KG1 (cell line): ENCODE measurements around the gene ANKRD63.

Experiments
- DNase-seq: peaks from one replicate; lab custom pipeline; 2025; lab: John Stamatoyannopoulos, UW

The ANKRD63 gene

GRCh38 chr15:40279437-40280141, 3.3 kb downstream of the ANKRD63 start:
- DNase-seq = peak; percentile 8

- DNase-seq = no peak
These were observed 4.8 kb downstream of the ANKRD63 start for GRCh38 chr15:40278026-40278425.

DNA sequence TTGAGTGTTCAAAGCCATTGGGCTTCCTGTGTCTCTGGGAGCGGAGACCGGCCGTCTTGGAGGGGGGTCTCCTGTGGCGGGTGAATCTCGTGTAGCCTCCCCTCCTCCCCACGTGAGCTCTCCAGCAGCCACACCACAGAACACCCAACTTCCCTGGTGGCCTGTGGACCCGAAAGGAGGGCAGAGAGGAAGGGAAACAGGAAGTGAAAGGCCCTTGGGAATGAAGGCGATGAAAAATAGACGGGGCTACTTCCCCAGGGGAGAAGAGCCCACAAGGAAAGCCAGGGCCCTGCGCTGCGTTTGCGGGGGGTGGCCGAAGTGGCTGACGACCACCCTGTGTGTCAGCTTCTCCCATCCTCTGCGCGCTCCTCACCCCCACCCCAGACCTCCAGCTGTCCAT, 5.4 kb downstream of the ANKRD63 start:
- DNase-seq = no peak

DNA sequence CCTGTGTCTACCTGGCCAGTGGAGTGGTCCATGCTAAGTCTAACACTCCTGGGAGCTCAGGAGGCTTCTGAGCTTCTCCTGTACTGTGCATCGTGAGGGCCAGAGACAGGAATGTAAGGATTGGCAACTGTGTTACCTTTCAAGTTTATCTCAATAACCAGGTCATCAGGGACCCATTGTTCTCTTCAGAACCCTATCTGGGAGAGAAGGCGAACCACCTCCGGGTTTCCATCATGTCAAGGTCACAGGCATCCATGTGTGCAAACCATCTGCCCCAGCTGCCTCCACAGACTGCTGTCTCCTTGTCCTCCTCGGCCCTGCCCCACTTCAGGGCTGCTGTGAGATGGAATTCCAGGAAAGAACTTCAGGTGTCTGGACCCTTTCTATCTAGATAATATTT, 5.9 kb downstream of the ANKRD63 start:
- no peak for DNase-seq

- no peak for DNase-seq
These were observed 6.9 kb downstream of the ANKRD63 start for GRCh38 chr15:40275954-40276353.

DNA sequence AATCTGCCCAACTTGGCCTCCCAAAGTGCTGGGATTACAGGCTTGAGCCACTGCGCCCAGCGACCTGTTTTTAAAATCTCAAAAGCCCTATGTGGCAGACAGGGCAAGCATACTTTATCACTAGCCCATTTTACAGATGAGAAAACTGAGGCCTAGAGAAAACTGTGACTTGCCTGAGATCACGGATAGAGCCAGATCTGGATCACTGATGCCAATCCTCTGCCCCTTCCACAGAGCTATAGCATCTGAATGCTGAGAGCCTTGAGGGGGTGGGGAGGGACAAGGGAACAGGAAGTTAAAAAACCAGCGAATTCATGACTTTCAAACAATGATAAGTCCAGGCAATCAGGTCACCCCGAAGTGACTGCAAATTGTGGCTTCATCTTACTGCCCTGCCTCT, 7.3 kb downstream of the ANKRD63 start:
- no peak for DNase-seq

DNA sequence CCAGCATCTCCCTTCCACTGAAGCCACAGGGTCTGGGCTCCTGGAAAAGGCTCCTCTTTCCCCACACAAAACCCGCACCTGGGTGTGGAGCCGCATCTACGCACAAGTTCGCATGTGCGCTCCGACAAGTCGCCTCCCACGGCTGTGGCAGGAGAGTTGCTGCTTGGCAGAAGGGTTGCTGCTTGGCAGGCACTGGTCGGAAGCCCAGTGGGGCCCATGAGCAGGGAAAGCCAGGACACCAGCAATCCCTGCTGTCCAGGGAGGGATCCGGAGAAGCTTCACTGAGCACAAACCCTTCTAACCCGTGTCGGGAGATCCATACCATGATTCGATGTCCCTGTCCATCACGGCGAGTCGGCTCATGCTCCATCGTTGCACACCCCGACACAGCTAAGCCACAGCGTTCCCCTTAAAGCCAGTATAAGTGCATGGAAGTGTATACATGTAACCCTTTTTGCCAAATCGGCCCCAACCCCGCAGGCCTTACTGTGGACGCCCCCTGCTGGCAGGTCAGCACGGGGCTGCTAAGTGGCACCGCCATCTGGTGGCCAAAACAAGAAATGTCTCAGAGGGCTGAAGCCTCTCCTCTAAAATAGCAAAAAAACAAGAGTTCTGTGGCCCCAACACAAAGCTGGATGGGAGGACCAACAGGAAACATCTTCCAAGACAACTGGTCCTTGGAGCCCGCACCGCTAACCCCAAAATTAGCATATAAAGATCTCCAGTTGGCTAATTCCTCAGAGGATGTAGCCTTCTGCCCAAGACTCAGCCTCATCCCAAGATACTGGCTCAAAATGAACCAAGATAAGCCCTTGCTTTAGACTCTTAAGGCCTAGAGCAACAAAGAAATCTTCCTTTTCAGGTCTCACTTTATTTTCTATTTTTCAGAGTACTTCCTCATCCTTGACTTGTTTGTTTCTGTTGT, 8.3 kb downstream of the ANKRD63 start:
- DNase-seq = peak; percentile 76

DNA sequence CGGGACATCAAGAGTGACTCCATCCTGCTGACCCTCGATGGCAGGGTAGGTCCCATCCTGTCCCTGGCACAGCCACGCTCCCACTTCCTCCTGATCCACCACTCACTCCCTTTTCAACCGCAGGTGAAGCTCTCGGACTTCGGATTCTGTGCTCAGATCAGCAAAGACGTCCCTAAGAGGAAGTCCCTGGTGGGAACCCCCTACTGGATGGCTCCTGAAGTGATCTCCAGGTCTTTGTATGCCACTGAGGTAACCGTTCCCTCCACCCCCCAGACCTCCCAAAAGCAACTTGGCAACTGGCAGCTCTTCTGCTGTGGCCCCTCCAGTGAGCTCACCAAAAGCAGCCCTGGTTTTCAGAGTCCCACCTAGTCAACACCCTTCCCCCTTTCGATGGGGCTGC, 9.4 kb downstream of the ANKRD63 start:
- no peak for DNase-seq

- no peak for DNase-seq
These were observed 10.3 kb downstream of the ANKRD63 start for GRCh38 chr15:40272485-40273056.

- no peak for DNase-seq
These were observed 11.0 kb downstream of the ANKRD63 start for GRCh38 chr15:40271685-40272484.

- no peak for DNase-seq
These were observed 12.4 kb downstream of the ANKRD63 start for GRCh38 chr15:40270246-40270995.

DNA sequence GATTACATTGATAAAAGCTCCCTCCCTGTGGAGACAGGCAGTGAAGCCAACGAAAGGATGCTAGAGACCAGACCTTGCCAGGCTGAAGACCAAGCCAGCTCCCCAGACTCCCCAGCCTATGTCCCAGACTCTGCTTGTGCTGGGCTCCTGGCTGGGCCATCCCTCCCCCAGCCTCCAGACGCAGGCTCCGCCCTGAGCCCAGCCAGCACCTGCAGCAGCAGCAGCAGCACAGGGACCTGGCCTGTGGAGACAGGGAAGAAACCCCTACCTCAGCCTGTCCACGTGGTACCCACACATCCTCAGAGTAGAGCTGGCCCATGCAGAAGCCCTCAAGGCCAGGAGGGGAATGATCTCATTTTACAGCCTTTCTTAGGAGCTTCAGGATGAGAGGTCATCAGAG, 13.3 kb downstream of the ANKRD63 start:
- DNase-seq = no peak

DNA sequence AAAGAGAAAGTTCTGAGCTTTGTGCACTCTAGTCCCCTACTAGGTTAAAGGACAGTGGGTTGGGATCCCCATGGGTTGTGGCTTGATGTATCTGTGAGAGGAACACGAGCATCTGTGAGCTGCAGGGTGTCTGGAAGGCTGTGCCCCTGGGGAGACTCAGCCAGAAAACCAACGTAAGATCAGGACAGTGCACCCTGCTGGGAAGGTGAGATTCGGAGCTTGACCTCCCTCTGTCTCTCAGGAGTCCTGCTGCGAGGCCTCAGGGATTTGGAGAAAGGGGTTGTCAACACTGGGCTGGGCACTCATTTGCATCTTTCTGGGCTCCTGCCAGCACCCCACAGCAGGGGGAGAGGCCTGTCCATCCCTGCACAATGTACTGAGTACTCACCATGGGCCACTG, 15.2 kb downstream of the ANKRD63 start:
- DNase-seq = no peak

DNA sequence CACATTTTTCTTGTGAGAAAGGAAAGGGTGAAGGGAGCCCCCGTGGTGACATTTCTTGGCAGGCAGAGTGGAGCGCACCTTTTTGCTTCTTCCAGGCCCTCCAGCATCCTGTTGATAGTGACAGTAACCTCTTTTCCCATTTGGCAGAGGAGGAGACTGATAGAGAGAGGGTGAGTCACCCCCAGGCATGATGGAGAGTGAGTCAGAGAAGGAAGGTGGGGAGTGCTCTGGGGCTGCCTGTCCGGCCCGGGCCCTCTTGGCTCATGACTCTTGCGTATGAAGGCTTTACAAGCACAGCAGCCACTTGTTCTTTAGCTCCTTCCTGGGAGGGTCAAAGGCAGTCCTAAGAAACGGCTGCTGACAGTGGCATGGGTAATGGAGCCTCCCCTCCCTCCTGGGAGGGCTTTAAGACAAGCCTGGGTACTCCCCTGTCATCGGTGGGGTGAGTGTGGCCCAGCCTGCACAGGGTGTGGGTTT, 16.0 kb downstream of the ANKRD63 start:
- DNase-seq = no peak

- no peak for DNase-seq
These were observed 17.0 kb downstream of the ANKRD63 start for GRCh38 chr15:40265875-40266274.

- no peak for DNase-seq
These were observed 17.5 kb downstream of the ANKRD63 start for GRCh38 chr15:40265355-40265754.

- no peak for DNase-seq
These were observed 18.3 kb downstream of the ANKRD63 start for GRCh38 chr15:40264321-40265153.

DNA sequence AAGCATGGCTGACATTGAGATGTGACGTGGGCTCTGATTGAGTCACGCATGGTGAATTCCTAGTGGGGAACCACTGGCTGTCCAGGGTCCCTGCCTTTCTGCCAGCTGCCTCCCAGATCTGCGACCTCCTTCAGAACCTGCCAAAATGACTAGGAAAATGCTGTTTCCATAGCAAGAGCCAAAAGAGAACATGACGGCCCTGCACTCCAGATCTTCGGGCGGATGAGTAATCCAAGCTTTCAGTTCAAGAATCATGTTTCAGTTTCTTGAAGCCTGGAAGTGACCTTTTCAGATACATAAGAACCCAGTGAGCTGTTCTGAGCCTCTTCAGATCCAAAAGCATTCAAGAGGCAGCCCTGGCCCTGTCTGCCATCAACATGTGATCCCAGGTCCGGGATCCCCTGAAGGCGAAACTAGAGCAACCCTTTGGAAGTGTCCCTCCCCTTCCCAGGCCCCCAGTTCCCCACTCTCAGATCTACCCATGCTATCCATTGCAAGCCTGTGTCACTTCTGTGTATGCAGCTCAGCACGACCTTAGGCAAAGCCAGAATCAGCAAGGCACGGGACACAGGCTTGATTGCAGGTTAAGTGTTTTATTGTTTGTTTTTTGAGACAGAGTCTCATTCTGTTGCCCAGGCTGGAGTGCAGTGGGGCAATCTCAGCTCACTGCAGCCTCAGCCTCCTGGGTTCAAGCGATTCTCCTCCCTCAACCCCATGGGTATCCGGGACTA, 19.7 kb downstream of the ANKRD63 start:
- no peak for DNase-seq

- no peak for DNase-seq
These were observed 23.8 kb downstream of the ANKRD63 start for GRCh38 chr15:40259021-40259420.

GRCh38 chr15:40258544-40258943, 24.3 kb downstream of the ANKRD63 start:
- no peak for DNase-seq
